CD4-positive, alpha-beta T cell treated with Interleukin-15 for 4 hours (primary cell): ENCODE measurements around the gene CDPF1.
"Not testable (repeated sequence)": the region's sequence is repeated elsewhere in the genome, so short reads cannot be mapped to it uniquely, and the experiment has no call there.

Experiments
- DNase-seq: peaks from one replicate; pipeline ENCODE4 v3.0.0-alpha.2; 2020; ENCODE audit warnings: low spot score

The CDPF1 gene

DNA sequence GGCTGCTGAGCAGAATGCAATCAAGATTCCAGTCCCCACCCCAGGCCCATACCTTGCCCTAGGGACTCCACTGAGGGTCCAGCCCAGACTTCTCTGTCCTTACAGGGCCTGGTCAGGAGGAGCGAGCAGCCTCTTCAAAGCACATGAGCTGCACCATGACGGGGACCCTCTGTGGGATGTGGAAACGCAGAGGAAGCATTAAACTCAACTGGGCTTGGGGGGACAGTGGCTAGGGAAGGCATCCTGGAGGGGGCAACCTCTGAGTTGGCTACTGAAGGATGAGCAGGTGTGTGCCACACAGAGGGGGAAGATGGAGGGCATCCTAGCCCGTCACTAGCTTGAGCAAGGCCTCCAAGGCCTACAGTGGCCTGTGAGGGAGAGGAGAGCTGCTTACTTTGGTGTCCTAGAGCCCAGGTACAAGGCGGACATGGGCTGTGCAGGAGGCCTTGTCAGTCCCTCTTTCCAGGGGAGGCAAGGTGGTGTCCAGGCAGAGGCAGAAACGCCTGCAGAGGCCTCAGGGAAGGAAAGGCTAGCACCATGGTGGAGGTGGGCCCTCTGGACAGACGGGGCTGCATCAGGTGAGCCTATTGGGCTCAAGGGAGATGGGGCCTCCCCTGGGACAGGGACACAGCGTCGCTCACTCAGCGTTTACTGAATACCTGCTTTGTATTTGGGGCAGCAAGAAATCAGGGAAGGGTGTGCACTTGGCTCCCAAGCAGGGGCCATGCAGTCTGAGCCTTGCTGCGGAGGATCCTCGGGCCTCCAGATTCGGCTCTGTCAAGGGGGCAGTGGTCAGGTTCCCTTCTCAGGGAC, 32.0 kb upstream of the CDPF1 start:
- no peak for DNase-seq

DNA sequence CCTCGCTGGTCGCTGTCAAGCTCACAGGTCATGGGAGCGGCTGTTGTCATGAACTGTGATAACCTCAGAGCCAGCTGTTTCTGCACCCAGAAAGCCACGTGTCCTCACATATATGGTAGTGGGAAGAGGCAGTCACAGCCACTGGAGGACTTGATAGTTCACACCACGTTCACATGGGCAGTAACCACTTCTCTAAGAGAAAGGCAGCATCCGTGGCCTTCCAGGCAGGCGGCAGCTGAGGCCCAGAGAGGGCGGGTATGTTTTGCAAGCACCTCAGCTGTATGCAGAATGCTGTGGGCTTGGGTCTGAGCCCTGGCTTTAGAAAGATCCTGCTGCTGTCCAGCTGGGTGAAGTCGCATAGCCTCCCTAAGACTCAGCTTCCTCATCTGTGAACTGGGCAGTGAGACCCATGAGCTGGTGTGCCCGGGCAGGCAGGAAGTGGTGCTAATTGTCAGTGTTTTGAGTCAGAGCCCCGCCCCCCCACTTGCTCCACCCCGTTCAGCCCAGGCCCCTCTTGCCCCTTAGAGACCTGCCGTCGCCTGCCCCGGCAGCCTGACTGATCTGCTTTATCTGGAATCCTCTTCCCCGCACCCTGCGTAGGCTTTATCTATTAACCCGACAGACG, 31.0 kb upstream of the CDPF1 start:
- DNase-seq: peak; percentile 41

- DNase-seq: no peak
These were observed 30.1 kb upstream of the CDPF1 start for GRCh38 chr22:46280063-46280817.

- no peak for DNase-seq
These were observed 28.9 kb upstream of the CDPF1 start for GRCh38 chr22:46278656-46279645.

GRCh38 chr22:46276563-46276962, 26.5 kb upstream of the CDPF1 start:
- no peak for DNase-seq

GRCh38 chr22:46275455-46276122, 25.5 kb upstream of the CDPF1 start:
- no peak for DNase-seq

DNA sequence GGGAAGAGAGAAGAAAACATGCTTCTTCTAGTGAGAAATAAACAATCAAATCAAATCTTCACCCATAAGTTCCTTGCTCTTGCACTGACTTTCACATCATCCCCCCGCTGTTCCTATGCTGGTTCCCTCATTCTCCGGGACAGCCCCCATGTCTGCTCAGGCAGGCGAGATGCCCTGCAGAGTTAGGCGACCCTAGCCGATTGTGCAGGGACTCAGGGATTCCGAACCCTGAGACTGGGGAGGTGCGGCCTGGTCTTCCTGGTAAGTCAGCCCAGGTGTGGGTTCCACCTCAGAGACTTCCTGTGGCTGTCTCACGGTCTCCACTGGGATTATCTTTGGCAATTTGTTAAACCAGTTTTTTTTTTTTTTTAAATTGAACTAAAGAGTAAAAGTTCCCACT, 24.3 kb upstream of the CDPF1 start:
- no peak for DNase-seq

GRCh38 chr22:46273432-46274148, 23.5 kb upstream of the CDPF1 start:
- no peak for DNase-seq

DNA sequence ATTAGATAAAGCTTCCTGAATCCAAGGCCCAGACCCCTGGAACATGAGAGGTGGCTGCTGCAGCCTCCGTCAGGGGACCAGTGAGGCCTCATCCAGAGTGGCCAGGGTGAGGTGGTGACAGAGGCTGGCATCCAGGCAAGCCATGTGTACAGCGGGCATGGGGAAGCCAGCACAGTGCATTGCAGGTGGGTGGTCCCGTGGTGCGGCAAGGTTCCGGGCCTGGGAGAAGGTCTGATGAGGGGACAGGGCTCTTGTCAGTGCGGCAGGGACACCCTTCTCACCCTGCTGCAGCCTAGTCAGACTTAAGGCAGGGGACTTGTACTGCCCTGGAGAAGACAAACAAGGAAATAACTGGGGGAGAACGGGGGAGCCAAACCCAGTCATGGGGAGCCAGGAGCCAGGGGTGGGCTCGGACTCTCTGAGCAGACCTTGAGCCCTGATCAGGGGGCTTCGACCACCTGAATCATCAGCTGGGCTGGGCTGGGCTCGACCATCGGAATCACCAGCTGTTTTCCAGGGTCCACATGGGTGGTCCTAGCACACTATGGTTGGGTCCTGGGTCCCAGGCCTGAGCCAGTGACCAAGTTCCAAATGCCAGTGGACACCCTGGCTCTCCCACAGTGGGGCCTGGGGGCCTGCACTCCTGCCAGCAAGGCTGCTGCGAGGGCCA, 22.8 kb upstream of the CDPF1 start:
- DNase-seq: no peak

DNA sequence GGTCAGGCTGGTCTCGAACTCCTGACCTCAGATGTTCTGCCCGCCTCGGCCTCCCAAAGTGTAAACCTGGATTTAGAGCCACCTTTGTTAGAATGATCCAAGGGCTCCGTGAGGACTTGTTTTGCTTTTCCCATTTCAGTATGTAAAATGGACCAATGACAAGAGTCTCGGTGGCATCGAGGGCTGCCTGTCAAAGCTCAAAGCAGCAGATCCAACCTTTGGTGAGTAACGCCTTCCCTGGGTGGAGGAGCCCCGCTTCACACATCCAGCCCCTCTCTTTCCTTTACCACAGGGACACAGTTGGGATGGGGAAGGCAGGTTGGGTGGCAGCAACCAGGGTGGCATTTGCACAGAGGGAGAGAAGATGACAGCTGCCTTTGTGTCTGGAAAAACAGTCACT, 22.1 kb upstream of the CDPF1 start:
- no peak for DNase-seq

GRCh38 chr22:46269564-46269963, 19.5 kb upstream of the CDPF1 start:
- no peak for DNase-seq

GRCh38 chr22:46267431-46268279, 17.6 kb upstream of the CDPF1 start, which contains the start of gene TTC38:
TTC38 (plus strand) TSS chr22:46268008; CDS start chr22:46268040, 32 bp downstream.
- DNase-seq: peak; percentile 50

DNA sequence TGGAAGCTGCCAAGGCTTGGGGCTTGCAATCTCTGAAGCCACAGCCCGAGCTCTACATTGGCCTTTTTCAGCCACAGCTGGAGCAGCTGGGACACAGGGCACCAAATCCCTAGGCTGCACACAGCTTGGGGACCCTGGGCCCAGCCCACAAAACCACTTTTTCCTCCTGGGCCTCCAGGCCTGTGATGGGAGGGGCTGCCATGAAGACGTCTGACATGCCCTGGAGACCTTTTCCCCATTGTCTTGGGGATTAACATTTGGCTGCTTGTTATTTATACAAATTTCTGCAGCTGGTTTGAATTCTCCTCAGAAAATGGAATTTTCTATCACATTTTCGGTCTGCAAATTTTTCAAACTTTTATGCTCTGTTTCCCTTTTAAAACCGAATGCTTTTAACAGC, 15.5 kb upstream of the CDPF1 start:
- not testable (repeated sequence) for DNase-seq

DNA sequence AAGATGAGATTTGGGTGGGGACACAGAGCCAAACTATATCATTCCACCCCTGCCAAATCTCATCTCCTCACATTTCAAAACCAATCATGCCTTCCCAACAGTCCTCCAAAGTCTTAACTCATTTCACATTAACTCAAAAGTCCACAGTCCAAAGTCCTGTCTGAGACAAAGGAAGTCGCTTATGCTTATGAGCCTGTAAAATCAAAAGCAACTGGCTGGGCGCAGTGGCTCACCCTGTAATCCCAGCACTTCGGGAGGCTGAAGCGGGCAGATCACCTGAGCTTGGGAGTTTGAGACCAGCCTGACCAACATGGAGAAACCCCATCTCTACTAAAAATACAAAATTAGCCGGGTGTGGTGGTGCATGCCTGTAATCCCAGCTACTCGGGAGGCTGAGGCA, 14.4 kb upstream of the CDPF1 start:
- not testable (repeated sequence) for DNase-seq

DNA sequence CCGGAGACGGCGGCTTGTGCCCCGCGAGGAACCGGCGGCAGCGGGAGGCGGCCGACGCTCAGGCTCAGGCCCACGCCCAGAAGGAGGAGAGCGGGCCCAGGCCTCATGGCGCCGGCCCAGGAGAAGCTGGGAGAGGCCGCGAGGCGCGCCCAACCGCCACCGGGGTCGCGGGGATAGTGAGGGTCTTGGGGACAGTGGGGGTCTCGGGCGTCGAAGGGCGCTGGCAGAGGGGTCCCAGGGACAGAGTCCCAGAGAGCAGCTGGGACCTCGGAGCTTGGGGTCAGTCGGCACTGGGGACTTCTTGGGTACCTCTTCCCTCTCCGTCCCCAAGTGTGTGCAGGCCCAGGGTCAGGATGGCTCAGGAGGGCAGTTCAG, 13.1 kb upstream of the CDPF1 start, which contains the start of gene PKDREJ:
Gene PKDREJ, minus strand, starts transcription at position 128 of the 375 bp plus-strand sequence. Its CDS starts 21 bp downstream, at position 107.
- no peak for DNase-seq

DNA sequence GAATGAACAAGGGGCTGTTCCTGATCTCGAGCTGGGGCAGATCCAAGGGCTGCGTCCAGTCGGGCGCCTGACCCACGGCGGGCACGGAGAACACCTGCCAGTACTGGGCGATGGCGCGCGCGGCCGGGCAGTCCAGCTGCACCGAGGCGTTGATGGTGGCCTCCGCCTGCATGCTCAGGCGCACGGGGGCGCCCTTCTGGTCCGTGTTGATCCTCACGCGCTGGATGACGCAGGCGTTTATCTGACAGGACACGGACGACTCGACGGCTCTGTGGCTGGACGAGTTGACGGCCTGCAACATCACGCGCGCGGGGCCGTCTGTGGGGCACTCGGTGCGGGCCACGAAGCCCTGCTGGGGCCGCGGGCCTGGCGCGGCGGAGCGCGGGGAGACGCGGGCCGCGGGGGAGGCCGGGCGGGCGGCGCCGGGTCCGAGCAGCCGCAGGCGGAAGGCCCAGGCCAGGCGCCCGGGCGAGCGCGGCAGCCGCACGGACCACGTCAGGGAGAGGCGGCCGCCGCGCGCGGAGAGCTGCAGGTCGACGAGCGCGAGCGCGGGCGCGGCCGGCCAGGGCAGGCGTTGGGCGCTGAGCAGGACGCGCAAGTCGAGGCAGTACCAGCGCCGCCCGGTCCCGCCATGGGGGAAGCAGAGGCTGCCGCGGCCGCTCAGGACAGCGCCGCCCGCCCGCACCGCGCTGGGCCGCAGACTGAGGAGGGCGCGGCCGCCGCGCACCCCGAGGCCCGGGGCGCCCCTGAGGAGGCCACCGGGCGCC, 12.5 kb upstream of the CDPF1 start:
- DNase-seq: peak; percentile 17

- DNase-seq: no peak
These were observed 9.9 kb upstream of the CDPF1 start for GRCh38 chr22:46260038-46260437.

- DNase-seq: no peak
These were observed 9.3 kb upstream of the CDPF1 start for GRCh38 chr22:46259374-46259773.
